Keratinocyte (primary cell): ENCODE results near the gene RASGEF1C. TPM values are rescaled to one million over a fixed set of nuclear protein-coding genes. Genes with fewer than 3 reads are reported as not detected.

Source experiments
- DNase-seq: peaks from one replicate; pipeline ENCODE4 v3.0.0-alpha.2; 2011; ENCODE audit warnings: low read depth, missing footprints, low spot score
- FAIRE-seq: peaks from 2 replicates; lab custom pipeline; 2011; peaks lifted over from hg19 to GRCh38; lab: Jason Lieb, UNC
- H2AFZ ChIP-seq: 2 replicates; pipeline ENCODE4 v1.6.0; 2012; ENCODE audit warnings: low read length, control low read depth, inconsistent platforms; ENCODE audit not compliant: control insufficient read depth
- H3K27ac ChIP-seq: 2 replicates; pipeline ENCODE4 v1.5.1; 2011; ENCODE audit warnings: low read length; ENCODE audit not compliant: control insufficient read depth, insufficient read depth
- H3K27me3 ChIP-seq: 3 replicates; pipeline ENCODE4 v1.6.0; 2011; ENCODE audit warnings: low read length; ENCODE audit not compliant: control insufficient read depth, insufficient read depth; ENCODE audit errors: extremely low read depth
- H3K36me3 ChIP-seq, 2 experiments: 2 replicates in 1 of 2; 3 replicates in 1 of 2; pipeline ENCODE4 v1.5.1; 2011; ENCODE audit warnings: low read length in 2 of 2, mild to moderate bottlenecking in 1 of 2; ENCODE audit not compliant: control insufficient read depth in 2 of 2, insufficient read depth in 2 of 2; ENCODE audit errors: extremely low read depth in 1 of 2
- H3K4me1 ChIP-seq: 3 replicates; pipeline ENCODE4 v1.5.1; 2011; ENCODE audit warnings: low read length; ENCODE audit not compliant: control insufficient read depth, insufficient read depth; ENCODE audit errors: extremely low read depth
- H3K4me2 ChIP-seq: 3 replicates; pipeline ENCODE4 v1.6.0; 2011; ENCODE audit warnings: low read depth, low read length; ENCODE audit not compliant: control insufficient read depth, insufficient read depth; ENCODE audit errors: extremely low read depth
- H3K4me3 ChIP-seq, 3 experiments: fragments of 200-600 bp in 1 of 3; sonication (generic) in 1 of 3; 2 replicates in 2 of 3; 3 replicates in 1 of 3; pipeline ENCODE4 v1.5.1; 2011 to 2016; ENCODE audit warnings: low read length in 3 of 3, mild to moderate bottlenecking in 3 of 3, control low read depth in 2 of 3, inconsistent platforms in 1 of 3, low read depth in 1 of 3, mixed read lengths in 1 of 3, mixed run types in 1 of 3, moderate library complexity in 1 of 3; ENCODE audit not compliant: control insufficient read depth in 2 of 3, insufficient read depth in 2 of 3; ENCODE audit errors: extremely low read depth in 1 of 3
- H3K79me2 ChIP-seq: 2 replicates; pipeline ENCODE4 v1.6.0; 2012; ENCODE audit warnings: low read length; ENCODE audit not compliant: control insufficient read depth, insufficient read depth
- H3K9ac ChIP-seq: 3 replicates; pipeline ENCODE4 v1.6.0; 2011; ENCODE audit warnings: low read length; ENCODE audit not compliant: control insufficient read depth, insufficient read depth; ENCODE audit errors: extremely low read depth
- H3K9me1 ChIP-seq: 3 replicates; pipeline ENCODE4 v1.6.0; 2011; ENCODE audit warnings: low read length; ENCODE audit not compliant: control insufficient read depth, insufficient read depth; ENCODE audit errors: extremely low read depth
- H3K9me3 ChIP-seq: 2 replicates; pipeline ENCODE4 v1.5.1; 2012; ENCODE audit warnings: low read depth, low read length; ENCODE audit not compliant: control insufficient read depth
- H4K20me1 ChIP-seq: 3 replicates; pipeline ENCODE4 v1.6.0; 2011; ENCODE audit warnings: low read length; ENCODE audit not compliant: control insufficient read depth, insufficient read depth; ENCODE audit errors: extremely low read depth
- CTCF ChIP-seq, 3 experiments: IDR thresholded peaks in 1 of 3; conservative IDR thresholded peaks in 1 of 3; optimal IDR thresholded peaks in 1 of 3; 2 replicates in 2 of 3; 3 replicates in 1 of 3; pipeline versions ENCODE3 to v1.5.1; 2011; ENCODE audit warnings: low read length in 3 of 3, mild to moderate bottlenecking in 3 of 3, moderate library complexity in 2 of 3, control low read depth in 1 of 3, inconsistent platforms in 1 of 3; ENCODE audit not compliant: insufficient read depth in 2 of 3; ENCODE audit errors: extremely low read depth in 1 of 3
- EZH2 ChIP-seq: IDR thresholded peaks from one replicate; pipeline ENCODE4 v1.6.1; 2012; ENCODE audit warnings: inconsistent platforms, mild to moderate bottlenecking, low read length, moderate library complexity
- dilution Hi-C: fragments of 300-500 bp; cut with MboI; formaldehyde crosslinking; loops from one replicate; pipeline ENCODE4 v1.7.0; 2020; ENCODE audit warnings: low sequenced_read_pairs; ENCODE audit not compliant: extremely low pct_ligation_motif_present
- polyA plus RNA-seq, 5 experiments: library from polyadenylated mRNA; depleted of rRNA in 3 of 5; stranded (reverse) in 3 of 5; stranded (forward) in 1 of 5; unstranded in 1 of 5; fragments of >200 nt; gene quantifications; 1 replicate in 1 of 5; 2 replicates in 3 of 5; 3 replicates in 1 of 5; pipeline versions ENCODE4 v1.2.1 to v1.2.3, GENCODE V29; 2011 to 2012; ENCODE audit warnings: missing spikeins in 2 of 5, low read depth in 1 of 5, low replicate concordance in 1 of 5

Gene RASGEF1C
- polyA plus RNA-seq, 1 donor (not counting 4 experiments of a cell fraction or from before 2014, with no cell fraction given), result not detected

GRCh38 chr5:180238631-180239030 is 29.6 kb upstream of the RASGEF1C start:
- no peak overlapping the region for H3K4me2 ChIP-seq
- no peak overlapping the region for H3K4me3 ChIP-seq
- no peak for FAIRE-seq

GRCh38 chr5:180235846-180236245 is 26.8 kb upstream of the RASGEF1C start:
- FAIRE-seq (no peak), DNase-seq (peak; percentile 9)
- dilution Hi-C loops, result no loop called here
- peaks cover 9% of the 10 kb centered on the region for H3K4me1 ChIP-seq
- no peaks in the 10 kb centered on the region for H3K27me3 ChIP-seq
- H3K27ac ChIP-seq, result peak overlapping the region; percentile 22
- peak overlapping the region; percentile 1 for H3K4me2 ChIP-seq
- peaks cover 7 to 13% of the 10 kb centered on the region in 2 experiments for H3K36me3 ChIP-seq
- TF ChIP-seq EZH2 (no peak), CTCF (optimal IDR thresholded peaks at IDR 0.05 in 1 of 3, IDR thresholded peaks at IDR 0.05 in 1 of 3, conservative IDR thresholded peaks at IDR 0.05 in 1 of 3; ENCODE audit: extremely low read depth in 1 of 3, insufficient read depth in 2 of 3, low read length in 3 of 3) (no peak)
- peaks cover 2% of the 10 kb centered on the region for H3K9me3 ChIP-seq
- no peaks in the 10 kb centered on the region for H3K79me2 ChIP-seq
- no peaks in the 10 kb centered on the region for H4K20me1 ChIP-seq
- no peak overlapping the region for H3K4me3 ChIP-seq
- no peaks in the 10 kb centered on the region for H3K9me1 ChIP-seq
- H3K9ac ChIP-seq, result no peak overlapping the region
- H2AFZ ChIP-seq, result no peak overlapping the region

More at GRCh38 chr5:180238631-180239030, 29.6 kb upstream of the RASGEF1C start:
- H2AFZ ChIP-seq, result no peak overlapping the region
- DNase-seq, result no peak
- H3K27ac ChIP-seq, result no peak overlapping the region
- H3K4me1 ChIP-seq, result peaks cover 7% of the 10 kb centered on the region
- H3K9me3 ChIP-seq, result no peaks in the 10 kb centered on the region
- H3K9ac ChIP-seq, result no peak overlapping the region
- H4K20me1 ChIP-seq, result no peaks in the 10 kb centered on the region
- no peaks in the 10 kb centered on the region for H3K79me2 ChIP-seq
- H3K36me3 ChIP-seq, result peaks cover 7 to 13% of the 10 kb centered on the region in 2 experiments
- dilution Hi-C loops, result no loop called here
- no peaks in the 10 kb centered on the region for H3K9me1 ChIP-seq
- H3K27me3 ChIP-seq, result no peaks in the 10 kb centered on the region
- TF ChIP-seq CTCF (optimal IDR thresholded peaks at IDR 0.05 in 1 of 3, IDR thresholded peaks at IDR 0.05 in 1 of 3, conservative IDR thresholded peaks at IDR 0.05 in 1 of 3; ENCODE audit: extremely low read depth in 1 of 3, insufficient read depth in 2 of 3, low read length in 3 of 3) (no peak), EZH2 (no peak)
